Thyroid gland (tissue), 4 donors: ENCODE results near the gene WWC2. TPM values are rescaled to one million over a fixed set of nuclear protein-coding genes. Genes with fewer than 3 reads are reported as not detected.

Experiments used
- DNase-seq, 2 donors: peaks; one replicate each; pipeline ENCODE4 v3.0.0-alpha.2; 2019
- H3K27ac ChIP-seq, 3 donors: fragments of 200-600 bp; sonication (generic); 1 replicate in 2 of 3; 2 replicates in 1 of 3; pipeline ENCODE4 v1.5.1; 2016 to 2019; ENCODE audit warnings: mild to moderate bottlenecking in 1 of 3, moderate library complexity in 1 of 3
- H3K27me3 ChIP-seq: fragments of 200-600 bp; sonication (generic); one replicate; pipeline ENCODE4 v1.5.1; 2019
- H3K36me3 ChIP-seq, 2 donors: fragments of 200-600 bp; sonication (generic); one replicate each; pipeline ENCODE4 v1.5.1; 2016 to 2019
- H3K4me1 ChIP-seq, 2 donors: fragments of 200-600 bp; sonication (generic); one replicate each; pipeline ENCODE4 v1.5.1; 2017 to 2019
- H3K4me3 ChIP-seq, 3 donors: fragments of 200-600 bp; sonication (generic); replicated peaks in 1 of 3; 1 replicate in 2 of 3; 2 replicates in 1 of 3; pipeline ENCODE4 v1.5.1; 2016; ENCODE audit warnings: mild to moderate bottlenecking in 1 of 3
- H3K9me3 ChIP-seq: fragments of 200-600 bp; sonication (generic); one replicate; pipeline ENCODE4 v1.5.1; 2017
- CTCF ChIP-seq, 6 experiments: fragments of 200-600 bp in 3 of 6; fragments of 450-650 bp in 3 of 6; sonication (generic) in 3 of 6; IDR thresholded peaks; one replicate each; pipeline ENCODE4 v1.5.1; 2016 to 2019; ENCODE audit warnings: antibody characterized with exemption in 6 of 6, mild to moderate bottlenecking in 2 of 6, inconsistent platforms in 1 of 6, moderate library complexity in 1 of 6
- POLR2A ChIP-seq, 2 donors: fragments of 450-650 bp; IDR thresholded peaks; one replicate each; pipeline ENCODE4 v1.6.1; 2017; ENCODE audit warnings: antibody characterized with exemption in 2 of 2, mild to moderate bottlenecking in 2 of 2, moderate library complexity in 1 of 2
- WGBS, 2 donors: methylation state at CpG; one replicate each; pipeline ENCODE4 v1.1.5; 2017; 5-methylcytosine and 5-hydroxymethylcytosine counted together
- intact Hi-C: fragments of 100-400 bp; cut with DNase I; formaldehyde crosslinking; loops from one replicate; pipeline ENCODE4 v1.15.1; 2023
- total RNA-seq, 4 donors: library from RNA; depleted of rRNA; stranded (reverse); fragments of >200 nt; gene quantifications; one replicate each; pipeline ENCODE4 v1.2.3, GENCODE V29; 2016

The WWC2 gene
- total RNA-seq, 4 donors from 2014 or later = 44.6 to 87.4 (median 53.5) TPM

- 88 to 94% methylated on average over 2 of the region's 2 CpGs for WGBS, 2 donors
- TF ChIP-seq POLR2A (IDR thresholded peaks at IDR 0.05) (no peak), CTCF (IDR thresholded peaks at IDR 0.05) (no peak)
- no peaks in the 10 kb centered on the region for H3K27me3 ChIP-seq
- no peaks in the 10 kb centered on the region for H3K9me3 ChIP-seq
- H3K36me3 ChIP-seq = no peaks in the 10 kb centered on the region
- H3K27ac ChIP-seq = peak overlapping the region in 2 of 3 donors; percentile 14 to 73
- H3K4me3 ChIP-seq = no peak overlapping the region
- H3K4me1 ChIP-seq = peaks cover 2 to 7% of the 10 kb centered on the region in 2 donors
- no peak for DNase-seq
- intact Hi-C loops = no loop called here
Measured at GRCh38 chr4:183129675-183130074, 30.6 kb downstream of the WWC2 start.

GRCh38 chr4:183130328-183131155, 31.5 kb downstream of the WWC2 start:
- H3K4me3 ChIP-seq = no peak overlapping the region
- no peaks in the 10 kb centered on the region for H3K9me3 ChIP-seq
- peak overlapping the region; percentile 14 to 73 (median 42) for H3K27ac ChIP-seq
- no peaks in the 10 kb centered on the region for H3K36me3 ChIP-seq
- DNase-seq = peak; percentile 93 to 94
- TF ChIP-seq CTCF (IDR thresholded peaks at IDR 0.05) = no peak
- no peak for TF ChIP-seq POLR2A (IDR thresholded peaks at IDR 0.05)
- intact Hi-C loops = no loop called here
- no peaks in the 10 kb centered on the region for H3K27me3 ChIP-seq
- H3K4me1 ChIP-seq = peaks cover 2 to 7% of the 10 kb centered on the region in 2 donors
- 50 to 51% methylated on average over 7 of the region's 7 CpGs for WGBS, 2 donors

GRCh38 chr4:183132081-183132480, 33.0 kb downstream of the WWC2 start:
- intact Hi-C loops = no loop called here
- H3K36me3 ChIP-seq = no peaks in the 10 kb centered on the region
- no peaks in the 10 kb centered on the region for H3K9me3 ChIP-seq
- 77 to 96% methylated on average over 2 of the region's 2 CpGs for WGBS, 2 donors
- no peak overlapping the region for H3K27ac ChIP-seq
- no peak for TF ChIP-seq CTCF (IDR thresholded peaks at IDR 0.05)
- no peak for TF ChIP-seq POLR2A (IDR thresholded peaks at IDR 0.05)
- H3K4me1 ChIP-seq = peaks cover 0 to 3% of the 10 kb centered on the region in 2 donors
- no peaks in the 10 kb centered on the region for H3K27me3 ChIP-seq
- no peak overlapping the region for H3K4me3 ChIP-seq
- no peak for DNase-seq

- H3K9me3 ChIP-seq = no peaks in the 10 kb centered on the region
- no peak overlapping the region for H3K4me3 ChIP-seq
- peaks cover 0 to 3% of the 10 kb centered on the region in 2 donors for H3K4me1 ChIP-seq
- H3K36me3 ChIP-seq = no peaks in the 10 kb centered on the region
- no peak overlapping the region for H3K27ac ChIP-seq
- H3K27me3 ChIP-seq = no peaks in the 10 kb centered on the region
- TF ChIP-seq CTCF (IDR thresholded peaks at IDR 0.05) (no peak), POLR2A (IDR thresholded peaks at IDR 0.05) (no peak)
- intact Hi-C loops = no loop called here
- no peak for DNase-seq
Measured at GRCh38 chr4:183132865-183133264, 33.8 kb downstream of the WWC2 start.

- 96 to 97% methylated on average over 3 of the region's 3 CpGs for WGBS, 2 donors
- TF ChIP-seq CTCF (IDR thresholded peaks at IDR 0.05) = no peak
- no peak for TF ChIP-seq POLR2A (IDR thresholded peaks at IDR 0.05)
- Histone ChIP-seq H3K27me3 (no peaks in the 10 kb centered on the region), H3K4me1 (peaks cover under 1 to 2% of the 10 kb centered on the region in 2 donors), H3K36me3 (no peaks in the 10 kb centered on the region), H3K9me3 (no peaks in the 10 kb centered on the region), H3K4me3 (no peak overlapping the region), H3K27ac (no peak overlapping the region)
- intact Hi-C loops = no loop called here
- DNase-seq = no peak
Measured at GRCh38 chr4:183136855-183137254, 37.8 kb downstream of the WWC2 start.
